Keratinocyte (primary cell): ENCODE results near the gene RGL1. TPM values are rescaled to one million over a fixed set of nuclear protein-coding genes. Genes with fewer than 3 reads are reported as not detected.
A peak's percentile ranks its signal among the peaks of the same experiment; 100 is the strongest.

Source experiments
- DNase-seq: peaks from one replicate; pipeline ENCODE4 v3.0.0-alpha.2; 2011; ENCODE audit warnings: low read depth, missing footprints, low spot score
- FAIRE-seq: peaks from 2 replicates; lab custom pipeline; 2011; peaks lifted over from hg19 to GRCh38; lab: Jason Lieb, UNC
- H2AFZ ChIP-seq: 2 replicates; pipeline ENCODE4 v1.6.0; 2012; ENCODE audit warnings: low read length, control low read depth, inconsistent platforms; ENCODE audit not compliant: control insufficient read depth
- H3K27ac ChIP-seq: 2 replicates; pipeline ENCODE4 v1.5.1; 2011; ENCODE audit warnings: low read length; ENCODE audit not compliant: control insufficient read depth, insufficient read depth
- H3K27me3 ChIP-seq: 3 replicates; pipeline ENCODE4 v1.6.0; 2011; ENCODE audit warnings: low read length; ENCODE audit not compliant: control insufficient read depth, insufficient read depth; ENCODE audit errors: extremely low read depth
- H3K36me3 ChIP-seq, 2 experiments: 2 replicates in 1 of 2; 3 replicates in 1 of 2; pipeline ENCODE4 v1.5.1; 2011; ENCODE audit warnings: low read length in 2 of 2, mild to moderate bottlenecking in 1 of 2; ENCODE audit not compliant: control insufficient read depth in 2 of 2, insufficient read depth in 2 of 2; ENCODE audit errors: extremely low read depth in 1 of 2
- H3K4me1 ChIP-seq: 3 replicates; pipeline ENCODE4 v1.5.1; 2011; ENCODE audit warnings: low read length; ENCODE audit not compliant: control insufficient read depth, insufficient read depth; ENCODE audit errors: extremely low read depth
- H3K4me2 ChIP-seq: 3 replicates; pipeline ENCODE4 v1.6.0; 2011; ENCODE audit warnings: low read depth, low read length; ENCODE audit not compliant: control insufficient read depth, insufficient read depth; ENCODE audit errors: extremely low read depth
- H3K4me3 ChIP-seq, 3 experiments: fragments of 200-600 bp in 1 of 3; sonication (generic) in 1 of 3; 2 replicates in 2 of 3; 3 replicates in 1 of 3; pipeline ENCODE4 v1.5.1; 2011 to 2016; ENCODE audit warnings: low read length in 3 of 3, mild to moderate bottlenecking in 3 of 3, control low read depth in 2 of 3, inconsistent platforms in 1 of 3, low read depth in 1 of 3, mixed read lengths in 1 of 3, mixed run types in 1 of 3, moderate library complexity in 1 of 3; ENCODE audit not compliant: control insufficient read depth in 2 of 3, insufficient read depth in 2 of 3; ENCODE audit errors: extremely low read depth in 1 of 3
- H3K79me2 ChIP-seq: 2 replicates; pipeline ENCODE4 v1.6.0; 2012; ENCODE audit warnings: low read length; ENCODE audit not compliant: control insufficient read depth, insufficient read depth
- H3K9ac ChIP-seq: 3 replicates; pipeline ENCODE4 v1.6.0; 2011; ENCODE audit warnings: low read length; ENCODE audit not compliant: control insufficient read depth, insufficient read depth; ENCODE audit errors: extremely low read depth
- H3K9me1 ChIP-seq: 3 replicates; pipeline ENCODE4 v1.6.0; 2011; ENCODE audit warnings: low read length; ENCODE audit not compliant: control insufficient read depth, insufficient read depth; ENCODE audit errors: extremely low read depth
- H3K9me3 ChIP-seq: 2 replicates; pipeline ENCODE4 v1.5.1; 2012; ENCODE audit warnings: low read depth, low read length; ENCODE audit not compliant: control insufficient read depth
- H4K20me1 ChIP-seq: 3 replicates; pipeline ENCODE4 v1.6.0; 2011; ENCODE audit warnings: low read length; ENCODE audit not compliant: control insufficient read depth, insufficient read depth; ENCODE audit errors: extremely low read depth
- CTCF ChIP-seq, 3 experiments: IDR thresholded peaks in 1 of 3; conservative IDR thresholded peaks in 1 of 3; optimal IDR thresholded peaks in 1 of 3; 2 replicates in 2 of 3; 3 replicates in 1 of 3; pipeline versions ENCODE3 to v1.5.1; 2011; ENCODE audit warnings: low read length in 3 of 3, mild to moderate bottlenecking in 3 of 3, moderate library complexity in 2 of 3, control low read depth in 1 of 3, inconsistent platforms in 1 of 3; ENCODE audit not compliant: insufficient read depth in 2 of 3; ENCODE audit errors: extremely low read depth in 1 of 3
- EZH2 ChIP-seq: IDR thresholded peaks from one replicate; pipeline ENCODE4 v1.6.1; 2012; ENCODE audit warnings: inconsistent platforms, mild to moderate bottlenecking, low read length, moderate library complexity
- dilution Hi-C: fragments of 300-500 bp; cut with MboI; formaldehyde crosslinking; loops from one replicate; pipeline ENCODE4 v1.7.0; 2020; ENCODE audit warnings: low sequenced_read_pairs; ENCODE audit not compliant: extremely low pct_ligation_motif_present
- polyA plus RNA-seq, 5 experiments: library from polyadenylated mRNA; depleted of rRNA in 3 of 5; stranded (reverse) in 3 of 5; stranded (forward) in 1 of 5; unstranded in 1 of 5; fragments of >200 nt; gene quantifications; 1 replicate in 1 of 5; 2 replicates in 3 of 5; 3 replicates in 1 of 5; pipeline versions ENCODE4 v1.2.1 to v1.2.3, GENCODE V29; 2011 to 2012; ENCODE audit warnings: missing spikeins in 2 of 5, low read depth in 1 of 5, low replicate concordance in 1 of 5

The RGL1 gene
- polyA plus RNA-seq, 1 donor (not counting 4 experiments of a cell fraction or from before 2014, with no cell fraction given), result 1.2 TPM

- Histone ChIP-seq H3K79me2 (no peaks in the 10 kb centered on the region), H4K20me1 (no peaks in the 10 kb centered on the region), H3K4me1 (no peaks in the 10 kb centered on the region), H3K4me3 (no peak overlapping the region), H3K9ac (no peak overlapping the region), H3K4me2 (peak overlapping the region; percentile 49), H3K27me3 (no peaks in the 10 kb centered on the region), H2AFZ (no peak overlapping the region), H3K27ac (no peak overlapping the region), H3K9me1 (no peaks in the 10 kb centered on the region), H3K9me3 (no peaks in the 10 kb centered on the region), H3K36me3 (no peaks in the 10 kb centered on the region)
- DNase-seq (no peak), FAIRE-seq (no peak)
- dilution Hi-C loops, result no loop called here
- TF ChIP-seq CTCF (optimal IDR thresholded peaks at IDR 0.05 in 1 of 3, IDR thresholded peaks at IDR 0.05 in 1 of 3, conservative IDR thresholded peaks at IDR 0.05 in 1 of 3; ENCODE audit: extremely low read depth in 1 of 3, insufficient read depth in 2 of 3, low read length in 3 of 3) (no peak), EZH2 (no peak)
These were observed 126.8 kb downstream of the RGL1 start for GRCh38 chr1:183931646-183932271.

DNA sequence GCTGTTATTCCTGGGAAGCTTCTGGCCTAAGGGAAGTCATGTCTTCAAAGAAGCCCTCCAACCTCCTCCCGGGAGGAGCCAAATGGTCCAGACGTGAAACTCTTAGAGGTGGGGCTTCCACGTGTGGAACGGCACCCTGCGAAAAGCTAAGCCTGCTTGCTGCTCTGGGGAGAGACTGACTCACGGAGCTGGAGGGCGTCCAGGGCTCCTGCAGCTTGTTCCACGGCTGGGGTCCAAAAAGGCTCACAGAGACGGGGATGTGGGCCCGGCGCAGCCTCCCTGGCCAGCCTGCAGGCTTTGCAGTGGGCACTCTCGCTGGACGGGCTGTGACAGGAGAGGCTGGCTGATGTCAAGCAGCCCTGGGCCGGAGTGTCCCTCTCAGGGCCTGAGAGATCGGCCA is 127.5 kb downstream of the RGL1 start:
- H3K27me3 ChIP-seq, result no peaks in the 10 kb centered on the region
- H4K20me1 ChIP-seq, result no peaks in the 10 kb centered on the region
- no peak overlapping the region for H2AFZ ChIP-seq
- H3K27ac ChIP-seq, result no peak overlapping the region
- no peak for DNase-seq
- dilution Hi-C loops, result no loop called here
- no peaks in the 10 kb centered on the region for H3K79me2 ChIP-seq
- H3K9ac ChIP-seq, result no peak overlapping the region
- no peak for TF ChIP-seq EZH2
- no peak for TF ChIP-seq CTCF (optimal IDR thresholded peaks at IDR 0.05 in 1 of 3, IDR thresholded peaks at IDR 0.05 in 1 of 3, conservative IDR thresholded peaks at IDR 0.05 in 1 of 3; ENCODE audit: extremely low read depth in 1 of 3, insufficient read depth in 2 of 3, low read length in 3 of 3)
- no peaks in the 10 kb centered on the region for H3K9me1 ChIP-seq
- FAIRE-seq, result no peak
- no peaks in the 10 kb centered on the region for H3K4me1 ChIP-seq
- H3K36me3 ChIP-seq, result no peaks in the 10 kb centered on the region
- no peaks in the 10 kb centered on the region for H3K9me3 ChIP-seq
- H3K4me3 ChIP-seq, result no peak overlapping the region
- peak overlapping the region; percentile 49 for H3K4me2 ChIP-seq
